ENCODE data around the gene MAB21L1. TPM values are rescaled to one million over a fixed set of nuclear protein-coding genes. Genes with fewer than 3 reads are reported as not detected.

The MAB21L1 gene
- total RNA-seq, 1 experiment from 2014 or later = not detected

DNA sequence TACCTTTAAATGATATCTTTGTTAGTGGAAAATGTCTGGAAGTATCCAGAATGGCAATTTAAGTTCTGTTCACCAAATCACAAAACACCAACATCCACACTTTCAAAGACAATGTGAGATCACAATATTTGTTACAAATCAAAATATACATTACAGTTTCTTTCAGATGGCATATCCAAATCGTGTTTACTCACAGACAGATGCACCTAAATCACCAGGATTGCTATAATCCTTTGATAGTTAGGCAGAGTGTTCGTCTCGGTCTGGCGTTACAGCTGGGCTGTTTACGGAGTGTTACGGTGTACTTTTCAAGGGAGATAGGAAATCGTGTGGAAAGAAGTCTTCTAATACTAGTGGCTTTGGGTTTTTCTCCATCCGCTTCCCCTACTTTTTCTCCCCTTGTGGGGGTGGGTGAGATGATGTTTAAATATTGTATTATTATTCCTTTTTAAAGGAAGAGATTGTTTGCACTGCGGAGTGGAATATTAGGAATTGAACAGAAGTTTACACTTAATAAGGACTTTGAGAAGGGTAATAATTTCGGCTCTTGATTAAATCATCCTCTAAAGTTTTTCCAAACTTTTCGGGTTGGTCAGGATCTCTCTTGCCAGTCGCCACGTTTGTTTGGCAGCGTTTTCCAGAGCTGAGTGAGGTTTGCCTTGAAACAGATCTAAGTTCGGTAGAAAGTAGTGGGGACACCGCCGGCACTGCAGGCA lies 1.8 kb downstream of the MAB21L1 start:
- ChIA-PET POLR2A (no interaction called here), RAD21 (ENCODE audit: low non-redundant PET in 1 of 2, low total read pairs in 2 of 2, uncharacterized antibody in 2 of 2, unreplicated experiment in 2 of 2) (no interaction called here), CTCF (no interaction called here)
- no peak for ATAC-seq
- H3K9me3 ChIP-seq (ENCODE audit: control insufficient read depth in 1 of 2, insufficient read depth in 1 of 2, low read depth in 1 of 2, low read length in 2 of 2) = no peaks in the 10 kb centered on the region
- H3K79me2 ChIP-seq (ENCODE audit: insufficient read depth, low read length) = no peaks in the 10 kb centered on the region
- intact Hi-C loops (cut with micrococcal nuclease) = no loop called here
- no peaks in the 10 kb centered on the region for H3K27me3 ChIP-seq (ENCODE audit: insufficient read depth, low read length)
- no peaks in the 10 kb centered on the region for H3K36me3 ChIP-seq (ENCODE audit: control insufficient read depth in 1 of 2, insufficient read depth in 2 of 2, low read length in 2 of 2)
- no peaks in the 10 kb centered on the region for H3K4me1 ChIP-seq (ENCODE audit: control insufficient read depth in 1 of 2, insufficient read depth in 2 of 2, low read length in 2 of 2)
- no peak overlapping the region for H3K4me3 ChIP-seq (replicated peaks in 1 of 2; ENCODE audit: low read depth in 1 of 2, low read length in 2 of 2)
- TF ChIP-seq EZH2phosphoT487 (IDR thresholded peaks at IDR 0.05; ENCODE audit: borderline replicate concordance) (no peak), EZH2 (IDR thresholded peaks at IDR 0.05) (no peak), ZNF274 (IDR thresholded peaks at IDR 0.05; ENCODE audit: low read depth, low read length) (no peak), FOSL1 (IDR thresholded peaks at IDR 0.05; ENCODE audit: low read depth) (no peak), ELF1 (IDR thresholded peaks at IDR 0.05; ENCODE audit: borderline replicate concordance, low read depth) (no peak), JUND (IDR thresholded peaks at IDR 0.05) (no peak), EGR1 (IDR thresholded peaks at IDR 0.05; ENCODE audit: low read depth) (no peak), SRF (IDR thresholded peaks at IDR 0.05; ENCODE audit: low read depth) (no peak), SIN3A (IDR thresholded peaks at IDR 0.05; ENCODE audit: low read depth) (no peak), POLR2AphosphoS5 (IDR thresholded peaks at IDR 0.05; ENCODE audit: low read depth, low read length) (no peak), YY1 (IDR thresholded peaks at IDR 0.05; ENCODE audit: extremely low read depth, insufficient replicate concordance, low read depth, low read length) (no peak), MAX (IDR thresholded peaks at IDR 0.05) (no peak), CTCF (IDR thresholded peaks at IDR 0.05 in 2 of 3, conservative IDR thresholded peaks at IDR 0.05 in 1 of 3; ENCODE audit: borderline replicate concordance in 1 of 3, insufficient read depth in 1 of 3, low read depth in 2 of 3, low read length in 2 of 3) (no peak)
- TF ChIP-seq, protein P1, sequence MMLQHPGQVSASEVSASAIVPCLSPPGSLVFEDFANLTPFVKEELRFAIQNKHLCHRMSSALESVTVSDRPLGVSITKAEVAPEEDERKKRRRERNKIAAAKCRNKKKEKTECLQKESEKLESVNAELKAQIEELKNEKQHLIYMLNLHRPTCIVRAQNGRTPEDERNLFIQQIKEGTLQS (IDR thresholded peaks at IDR 0.05) = no peak
- TF ChIP-seq, protein P2, sequence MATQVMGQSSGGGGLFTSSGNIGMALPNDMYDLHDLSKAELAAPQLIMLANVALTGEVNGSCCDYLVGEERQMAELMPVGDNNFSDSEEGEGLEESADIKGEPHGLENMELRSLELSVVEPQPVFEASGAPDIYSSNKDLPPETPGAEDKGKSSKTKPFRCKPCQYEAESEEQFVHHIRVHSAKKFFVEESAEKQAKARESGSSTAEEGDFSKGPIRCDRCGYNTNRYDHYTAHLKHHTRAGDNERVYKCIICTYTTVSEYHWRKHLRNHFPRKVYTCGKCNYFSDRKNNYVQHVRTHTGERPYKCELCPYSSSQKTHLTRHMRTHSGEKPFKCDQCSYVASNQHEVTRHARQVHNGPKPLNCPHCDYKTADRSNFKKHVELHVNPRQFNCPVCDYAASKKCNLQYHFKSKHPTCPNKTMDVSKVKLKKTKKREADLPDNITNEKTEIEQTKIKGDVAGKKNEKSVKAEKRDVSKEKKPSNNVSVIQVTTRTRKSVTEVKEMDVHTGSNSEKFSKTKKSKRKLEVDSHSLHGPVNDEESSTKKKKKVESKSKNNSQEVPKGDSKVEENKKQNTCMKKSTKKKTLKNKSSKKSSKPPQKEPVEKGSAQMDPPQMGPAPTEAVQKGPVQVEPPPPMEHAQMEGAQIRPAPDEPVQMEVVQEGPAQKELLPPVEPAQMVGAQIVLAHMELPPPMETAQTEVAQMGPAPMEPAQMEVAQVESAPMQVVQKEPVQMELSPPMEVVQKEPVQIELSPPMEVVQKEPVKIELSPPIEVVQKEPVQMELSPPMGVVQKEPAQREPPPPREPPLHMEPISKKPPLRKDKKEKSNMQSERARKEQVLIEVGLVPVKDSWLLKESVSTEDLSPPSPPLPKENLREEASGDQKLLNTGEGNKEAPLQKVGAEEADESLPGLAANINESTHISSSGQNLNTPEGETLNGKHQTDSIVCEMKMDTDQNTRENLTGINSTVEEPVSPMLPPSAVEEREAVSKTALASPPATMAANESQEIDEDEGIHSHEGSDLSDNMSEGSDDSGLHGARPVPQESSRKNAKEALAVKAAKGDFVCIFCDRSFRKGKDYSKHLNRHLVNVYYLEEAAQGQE (IDR thresholded peaks at IDR 0.05; ENCODE audit: low read depth) = no peak
- no peaks in the 10 kb centered on the region for H3K9me2 ChIP-seq (ENCODE audit: insufficient read depth)
- no peak overlapping the region for H3K27ac ChIP-seq (ENCODE audit: low read depth, low read length)
- no peak overlapping the region for H3K9ac ChIP-seq (ENCODE audit: low read length)
- no peak for DNase-seq (ENCODE audit: low read depth, low spot score)
- H2AFZ ChIP-seq (ENCODE audit: low read depth, low read length, poor library complexity, severe bottlenecking) = no peak overlapping the region
- H3K4me2 ChIP-seq (ENCODE audit: low read length) = no peak overlapping the region
- H4K20me1 ChIP-seq (ENCODE audit: insufficient read depth) = no peaks in the 10 kb centered on the region
- no TSS peak for BruUV-seq (replicated peaks)
